ENCODE data around the gene VPS11.
"Not testable (repeated sequence)": the region's sequence is repeated elsewhere in the genome, so short reads cannot be mapped to it uniquely, and the experiment has no call there.

DNA sequence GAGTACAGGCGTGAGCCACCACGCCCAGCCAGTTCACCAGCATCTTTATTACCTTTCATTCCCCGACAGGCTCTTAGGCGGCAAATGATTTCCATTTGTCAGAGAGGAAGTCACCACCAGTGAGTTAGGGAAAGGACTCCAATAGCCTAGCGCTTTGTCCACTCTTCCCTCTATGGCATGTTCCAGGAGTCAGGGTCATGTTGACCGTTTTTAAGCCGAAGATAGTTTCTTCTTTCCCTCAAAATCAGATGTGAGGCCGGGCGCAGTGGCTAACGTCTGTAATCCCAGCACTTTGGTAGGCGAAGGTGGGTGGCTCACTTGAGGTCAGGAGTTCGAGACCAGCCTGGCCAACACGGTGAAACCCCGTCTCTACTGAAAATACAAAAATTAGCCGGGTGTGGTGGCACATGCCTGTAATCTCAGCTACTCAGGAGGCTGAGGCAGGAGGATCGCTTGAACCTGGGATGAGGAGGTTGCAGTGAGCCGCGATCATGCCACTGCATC, 35.6 kb downstream of the VPS11 start:
- TF ChIP-seq BHLHE40 (IDR thresholded peaks at IDR 0.05; ENCODE audit: low read depth, low read length); POLR2A (IDR thresholded peaks at IDR 0.05; ENCODE audit: low read length); ESRRA (IDR thresholded peaks at IDR 0.05; ENCODE audit: borderline replicate concordance, low read length); MAX (IDR thresholded peaks at IDR 0.05); KDM1A (IDR thresholded peaks at IDR 0.05; ENCODE audit: low read depth): not testable (repeated sequence)
- TF ChIP-seq, protein P1, sequence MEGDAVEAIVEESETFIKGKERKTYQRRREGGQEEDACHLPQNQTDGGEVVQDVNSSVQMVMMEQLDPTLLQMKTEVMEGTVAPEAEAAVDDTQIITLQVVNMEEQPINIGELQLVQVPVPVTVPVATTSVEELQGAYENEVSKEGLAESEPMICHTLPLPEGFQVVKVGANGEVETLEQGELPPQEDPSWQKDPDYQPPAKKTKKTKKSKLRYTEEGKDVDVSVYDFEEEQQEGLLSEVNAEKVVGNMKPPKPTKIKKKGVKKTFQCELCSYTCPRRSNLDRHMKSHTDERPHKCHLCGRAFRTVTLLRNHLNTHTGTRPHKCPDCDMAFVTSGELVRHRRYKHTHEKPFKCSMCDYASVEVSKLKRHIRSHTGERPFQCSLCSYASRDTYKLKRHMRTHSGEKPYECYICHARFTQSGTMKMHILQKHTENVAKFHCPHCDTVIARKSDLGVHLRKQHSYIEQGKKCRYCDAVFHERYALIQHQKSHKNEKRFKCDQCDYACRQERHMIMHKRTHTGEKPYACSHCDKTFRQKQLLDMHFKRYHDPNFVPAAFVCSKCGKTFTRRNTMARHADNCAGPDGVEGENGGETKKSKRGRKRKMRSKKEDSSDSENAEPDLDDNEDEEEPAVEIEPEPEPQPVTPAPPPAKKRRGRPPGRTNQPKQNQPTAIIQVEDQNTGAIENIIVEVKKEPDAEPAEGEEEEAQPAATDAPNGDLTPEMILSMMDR (IDR thresholded peaks at IDR 0.05) = not testable (repeated sequence)
